Fibroblast of the conjunctiva (primary cell): ENCODE data around the gene RSPO4.
"Not testable (repeated sequence)": the region's sequence is repeated elsewhere in the genome, so short reads cannot be mapped to it uniquely, and the experiment has no call there.

ENCODE experiments used
- DNase-seq: peaks from one replicate; pipeline ENCODE4 v3.0.0-alpha.2; 2010; ENCODE audit warnings: low read depth

RSPO4 gene

GRCh38 chr20:1003920-1004697, 2.0 kb upstream of the RSPO4 start:
- no peak for DNase-seq

GRCh38 chr20:1002682-1003561, 811 bp upstream of the RSPO4 start:
- no peak for DNase-seq

- no peak for DNase-seq
Observed at GRCh38 chr20:1001116-1001515, 995 bp downstream of the RSPO4 start.

GRCh38 chr20:998231-998830, 3.8 kb downstream of the RSPO4 start:
- DNase-seq = no peak

GRCh38 chr20:997486-997885, 4.6 kb downstream of the RSPO4 start:
- DNase-seq = no peak

- no peak for DNase-seq
Observed at GRCh38 chr20:997016-997415, 5.1 kb downstream of the RSPO4 start.

GRCh38 chr20:995170-995569, 6.9 kb downstream of the RSPO4 start:
- no peak for DNase-seq

- DNase-seq = no peak
Observed at GRCh38 chr20:992801-993535, 9.1 kb downstream of the RSPO4 start.

GRCh38 chr20:991850-992249, 10.3 kb downstream of the RSPO4 start:
- DNase-seq = no peak

GRCh38 chr20:990293-990959, 11.7 kb downstream of the RSPO4 start:
- no peak for DNase-seq

- no peak for DNase-seq
Observed at GRCh38 chr20:988272-988671, 13.8 kb downstream of the RSPO4 start.

- DNase-seq = no peak
Observed at GRCh38 chr20:987677-988076, 14.4 kb downstream of the RSPO4 start.

- no peak for DNase-seq
Observed at GRCh38 chr20:986733-987355, 15.3 kb downstream of the RSPO4 start.

- DNase-seq = not testable (repeated sequence)
Observed at GRCh38 chr20:984994-985393, 17.1 kb downstream of the RSPO4 start.

- no peak for DNase-seq
Observed at GRCh38 chr20:982754-983153, 19.4 kb downstream of the RSPO4 start.

GRCh38 chr20:977021-977420, 25.1 kb downstream of the RSPO4 start:
- DNase-seq = no peak

- no peak for DNase-seq
Observed at GRCh38 chr20:976033-976432, 26.1 kb downstream of the RSPO4 start.

- peak; percentile 31 for DNase-seq
Observed at GRCh38 chr20:973785-974194, 28.3 kb downstream of the RSPO4 start.

- no peak for DNase-seq
Observed at GRCh38 chr20:972256-972655, 29.9 kb downstream of the RSPO4 start.

- no peak for DNase-seq
Observed at GRCh38 chr20:971346-971745, 30.8 kb downstream of the RSPO4 start.

GRCh38 chr20:969868-970267, 32.2 kb downstream of the RSPO4 start:
- no peak for DNase-seq
